ENCODE measurements around the gene LPIN1.

- TF ChIP-seq POLR2A (IDR thresholded peaks at IDR 0.05) (no peak), CTCF (IDR thresholded peaks at IDR 0.05) (no peak)
Observed at GRCh38 chr2:11870584-11870983, 124.2 kb downstream of the LPIN1 start.
